Nephron progenitor cell (in vitro differentiated cells): Measurements from ENCODE around the gene NF1.
A peak's percentile ranks its signal among the peaks of the same experiment; 100 is the strongest.
"Not testable (repeated sequence)": the region's sequence is repeated elsewhere in the genome, so short reads cannot be mapped to it uniquely, and the experiment has no call there.

ENCODE experiments used
- DNase-seq: peaks from one replicate; pipeline ENCODE4 v3.0.0; 2021
- H3K27ac Mint-ChIP-seq: 2 replicates; pipeline ENCODE4 v1.8.0; 2021; ENCODE audit warnings: mild to moderate bottlenecking, moderate library complexity, mixed read lengths
- H3K27me3 Mint-ChIP-seq: 2 replicates; pipeline ENCODE4 v1.8.0; 2021; ENCODE audit warnings: mild to moderate bottlenecking, low read depth, mixed read lengths; ENCODE audit not compliant: poor library complexity
- H3K36me3 Mint-ChIP-seq: 2 replicates; pipeline ENCODE4 v1.8.0; 2021; ENCODE audit warnings: low read depth, mixed read lengths
- H3K4me1 Mint-ChIP-seq: 2 replicates; pipeline ENCODE4 v1.8.0; 2021; ENCODE audit warnings: mixed read lengths
- H3K4me3 Mint-ChIP-seq: 2 replicates; pipeline ENCODE4 v1.8.0; 2021; ENCODE audit warnings: mild to moderate bottlenecking, moderate library complexity, mixed read lengths
- H3K9me3 Mint-ChIP-seq: 2 replicates; pipeline ENCODE4 v1.8.0; 2021; ENCODE audit warnings: mild to moderate bottlenecking, moderate library complexity, mixed read lengths
- TF ChIP-seq, protein P1 (sequence below): fragments of 200-600 bp; sonication (generic); IDR thresholded peaks from 2 replicates; pipeline ENCODE4 v1.5.0; 2021; ENCODE audit warnings: antibody characterized with exemption

Gene NF1

DNA sequence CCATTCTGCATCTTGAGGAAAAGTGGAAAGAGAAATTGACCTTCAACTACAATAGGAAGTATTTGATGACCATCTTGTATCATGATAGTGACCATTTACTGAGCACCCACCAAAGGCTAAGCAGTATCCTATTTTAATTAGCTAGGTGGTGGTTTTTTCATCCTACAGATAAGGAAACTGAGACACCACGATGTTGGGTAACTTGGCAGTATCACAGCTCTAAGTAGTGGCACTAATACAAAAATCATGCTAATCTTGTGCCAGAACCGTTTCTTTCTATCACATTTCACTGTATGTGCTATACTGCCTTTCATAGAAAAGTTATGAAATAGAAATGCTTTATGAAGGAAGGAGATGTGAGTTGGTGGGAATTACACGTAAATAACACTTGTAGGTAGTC, 216.7 kb downstream of the NF1 start:
- Mint-ChIP-seq H3K4me1 (peaks cover 13% of the 10 kb centered on the region), H3K27me3 (no peaks in the 10 kb centered on the region), H3K36me3 (peaks cover 22% of the 10 kb centered on the region), H3K4me3 (no peak overlapping the region), H3K9me3 (no peaks in the 10 kb centered on the region), H3K27ac (no peak overlapping the region)
- TF ChIP-seq, protein P1, sequence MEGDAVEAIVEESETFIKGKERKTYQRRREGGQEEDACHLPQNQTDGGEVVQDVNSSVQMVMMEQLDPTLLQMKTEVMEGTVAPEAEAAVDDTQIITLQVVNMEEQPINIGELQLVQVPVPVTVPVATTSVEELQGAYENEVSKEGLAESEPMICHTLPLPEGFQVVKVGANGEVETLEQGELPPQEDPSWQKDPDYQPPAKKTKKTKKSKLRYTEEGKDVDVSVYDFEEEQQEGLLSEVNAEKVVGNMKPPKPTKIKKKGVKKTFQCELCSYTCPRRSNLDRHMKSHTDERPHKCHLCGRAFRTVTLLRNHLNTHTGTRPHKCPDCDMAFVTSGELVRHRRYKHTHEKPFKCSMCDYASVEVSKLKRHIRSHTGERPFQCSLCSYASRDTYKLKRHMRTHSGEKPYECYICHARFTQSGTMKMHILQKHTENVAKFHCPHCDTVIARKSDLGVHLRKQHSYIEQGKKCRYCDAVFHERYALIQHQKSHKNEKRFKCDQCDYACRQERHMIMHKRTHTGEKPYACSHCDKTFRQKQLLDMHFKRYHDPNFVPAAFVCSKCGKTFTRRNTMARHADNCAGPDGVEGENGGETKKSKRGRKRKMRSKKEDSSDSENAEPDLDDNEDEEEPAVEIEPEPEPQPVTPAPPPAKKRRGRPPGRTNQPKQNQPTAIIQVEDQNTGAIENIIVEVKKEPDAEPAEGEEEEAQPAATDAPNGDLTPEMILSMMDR = no peak
- DNase-seq = no peak

DNA sequence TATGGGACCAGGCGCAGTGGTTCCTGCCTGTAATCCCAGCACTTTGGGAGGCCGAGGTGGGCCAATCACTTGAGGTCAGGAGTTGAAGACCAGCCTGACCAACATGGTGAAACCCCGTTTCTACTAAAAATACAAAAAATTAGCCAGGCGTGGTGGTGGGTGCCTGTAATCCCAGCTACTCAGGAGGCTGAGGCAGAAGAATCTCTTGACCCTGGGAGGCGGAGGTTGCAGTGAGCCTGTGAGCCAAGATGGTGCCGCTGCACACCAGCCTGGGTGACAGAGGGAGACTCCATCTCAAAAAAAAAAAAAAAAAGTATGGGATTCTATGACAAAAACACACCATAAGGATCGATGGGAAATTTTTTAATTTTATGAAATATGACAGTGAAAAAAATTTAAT, 217.4 kb downstream of the NF1 start:
- not testable (repeated sequence) for H3K27me3 Mint-ChIP-seq, H3K27ac Mint-ChIP-seq, H3K9me3 Mint-ChIP-seq, H3K4me3 Mint-ChIP-seq, DNase-seq
- H3K4me1 Mint-ChIP-seq = peaks cover 13% of the 10 kb centered on the region
- H3K36me3 Mint-ChIP-seq = peaks cover 22% of the 10 kb centered on the region

DNA sequence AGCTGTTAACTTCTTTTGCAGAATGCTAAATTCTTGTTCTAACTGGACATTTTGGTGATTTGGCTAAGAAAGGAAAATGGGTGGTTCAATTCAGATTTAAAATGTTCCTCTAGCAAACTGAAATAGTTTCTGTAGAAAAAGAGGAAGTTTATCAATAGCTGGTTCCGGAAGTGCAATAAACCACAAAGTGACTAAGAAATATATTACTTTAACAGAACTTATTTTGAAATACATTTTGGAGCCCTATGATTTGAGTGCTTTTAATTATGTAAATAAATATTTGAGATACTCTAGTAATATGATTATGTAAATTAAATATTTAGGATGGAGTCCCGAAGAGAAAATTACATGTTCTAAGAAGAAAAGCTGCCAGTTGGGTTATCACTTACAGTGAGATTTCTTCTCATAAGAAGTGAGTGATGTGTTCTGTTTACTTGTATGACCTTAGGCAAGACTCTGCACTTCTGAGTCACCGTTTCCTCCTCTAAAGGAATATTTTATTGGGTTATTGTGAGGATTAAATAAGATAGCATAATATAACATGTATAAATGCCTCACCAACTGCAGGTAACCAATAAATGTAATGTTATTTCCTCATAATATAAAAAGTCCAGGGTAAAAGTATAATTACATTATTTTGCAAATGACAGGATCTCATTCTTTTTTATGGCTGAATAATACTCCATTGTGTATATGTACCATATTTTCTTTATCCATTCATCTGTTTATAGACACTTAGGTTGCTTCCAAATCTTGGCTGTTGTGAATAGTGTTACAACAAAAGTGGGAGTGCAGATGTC, 219.4 kb downstream of the NF1 start, which contains the start of gene EVI2B:
TSS of gene EVI2B (minus strand) at position 73 of the 800 bp plus-strand sequence. CDS start 8,445 bp downstream, outside the sequence.
- no peaks in the 10 kb centered on the region for H3K27me3 Mint-ChIP-seq
- H3K4me3 Mint-ChIP-seq = no peak within 1 kb of the TSS
- no peaks in the 10 kb centered on the region for H3K9me3 Mint-ChIP-seq
- TF ChIP-seq, protein P1 = no peak
- H3K27ac Mint-ChIP-seq = no peak within 1 kb of the TSS
- peaks cover 6% of the 10 kb centered on the region for H3K4me1 Mint-ChIP-seq
- DNase-seq = no peak
- peaks cover 22% of the 10 kb centered on the region for H3K36me3 Mint-ChIP-seq

DNA sequence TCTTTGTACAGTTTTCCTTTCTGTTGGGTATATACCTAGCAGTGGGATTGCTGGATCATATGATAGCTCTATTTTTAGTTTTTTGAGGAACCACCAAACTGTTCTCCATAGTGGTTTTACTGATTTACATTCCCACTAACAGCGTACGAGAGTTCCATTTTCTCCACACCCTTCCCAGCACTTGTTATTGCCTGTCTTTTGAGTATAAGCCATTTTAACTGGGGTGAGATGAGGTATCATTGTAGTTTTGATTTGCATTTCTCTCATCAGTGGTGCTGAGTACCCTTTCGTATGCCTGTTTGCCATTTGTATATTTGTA, 220.0 kb downstream of the NF1 start:
- Mint-ChIP-seq H3K9me3 (no peaks in the 10 kb centered on the region), H3K4me1 (peaks cover 6% of the 10 kb centered on the region), H3K27ac (no peak overlapping the region), H3K36me3 (peaks cover 22% of the 10 kb centered on the region), H3K4me3 (no peak overlapping the region), H3K27me3 (no peaks in the 10 kb centered on the region)
- TF ChIP-seq, protein P1 = no peak
- no peak for DNase-seq

DNA sequence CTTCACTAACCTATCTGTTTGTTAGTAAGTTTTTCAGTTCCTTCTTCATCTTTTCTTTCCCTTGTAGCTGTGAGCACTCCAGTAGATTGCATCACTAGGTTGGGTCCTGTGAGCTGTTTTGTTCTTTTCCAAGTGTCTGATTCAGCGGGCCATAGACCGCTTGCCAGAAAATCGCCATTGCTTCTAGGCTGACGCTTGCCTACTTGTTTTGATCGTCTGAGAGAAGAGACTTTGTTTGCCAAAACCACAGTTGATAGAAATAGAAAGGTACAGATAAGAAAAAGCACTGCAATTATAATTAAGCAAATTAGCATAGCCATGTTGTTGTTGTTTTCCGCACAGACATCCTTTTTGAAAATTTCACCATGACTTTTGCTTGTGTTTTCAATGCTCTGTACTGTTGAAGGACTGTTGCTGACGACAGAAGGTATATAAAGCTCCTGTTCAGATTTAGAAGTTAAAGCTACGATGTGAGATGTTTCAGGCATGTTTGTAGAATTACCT, 223.6 kb downstream of the NF1 start:
- H3K9me3 Mint-ChIP-seq = no peaks in the 10 kb centered on the region
- TF ChIP-seq, protein P1 = no peak
- no peak overlapping the region for H3K4me3 Mint-ChIP-seq
- H3K4me1 Mint-ChIP-seq = no peaks in the 10 kb centered on the region
- peak overlapping the region; percentile 43 for H3K27ac Mint-ChIP-seq
- no peak for DNase-seq
- H3K27me3 Mint-ChIP-seq = no peaks in the 10 kb centered on the region
- H3K36me3 Mint-ChIP-seq = peaks cover 20% of the 10 kb centered on the region

DNA sequence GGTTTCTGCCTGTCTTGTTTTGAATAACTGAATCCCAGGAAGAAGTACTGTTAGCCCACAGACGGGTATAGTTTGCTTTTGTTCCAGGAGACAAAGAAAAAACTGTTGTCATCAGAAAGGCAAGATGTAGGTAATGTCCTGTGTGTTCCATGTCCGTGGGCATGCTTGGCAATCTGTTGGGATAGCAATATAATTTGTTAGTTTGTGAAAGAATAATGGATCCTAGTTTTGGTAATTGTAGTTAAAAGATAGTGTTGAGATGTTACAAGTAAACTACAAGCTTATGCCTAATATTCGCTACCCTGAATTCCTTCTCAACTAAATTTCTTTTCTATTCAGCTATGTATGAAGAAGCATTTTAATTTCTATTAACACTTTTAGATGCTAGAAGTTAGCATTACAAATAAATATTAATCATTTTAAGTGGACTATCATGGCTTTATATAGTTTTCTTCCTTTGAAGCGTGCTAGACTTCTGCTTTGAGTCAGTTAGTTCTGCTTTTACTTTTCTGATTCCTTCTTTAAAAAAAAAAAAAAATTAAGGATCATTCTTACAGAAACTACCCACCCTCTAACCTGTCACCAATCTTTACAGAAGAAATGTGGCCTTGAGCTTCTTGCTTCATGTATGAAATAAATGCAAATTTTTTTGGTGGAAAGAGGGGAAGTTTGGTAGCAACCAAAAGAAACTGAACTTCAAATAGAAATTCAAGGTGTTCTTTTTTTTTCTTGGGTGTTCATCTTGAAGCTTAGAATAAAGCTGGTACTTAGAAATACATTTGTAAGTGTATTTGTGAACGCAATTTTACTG, 224.3 kb downstream of the NF1 start:
- no peaks in the 10 kb centered on the region for H3K27me3 Mint-ChIP-seq
- H3K27ac Mint-ChIP-seq = no peak overlapping the region
- H3K9me3 Mint-ChIP-seq = no peaks in the 10 kb centered on the region
- DNase-seq = no peak
- peaks cover 19% of the 10 kb centered on the region for H3K36me3 Mint-ChIP-seq
- TF ChIP-seq, protein P1 = no peak
- H3K4me3 Mint-ChIP-seq = no peak overlapping the region
- no peaks in the 10 kb centered on the region for H3K4me1 Mint-ChIP-seq
